GM19239 (cell line): ENCODE measurements around the gene ERG28.
"Not testable (repeated sequence)": the region's sequence is repeated elsewhere in the genome, so short reads cannot be mapped to it uniquely, and the experiment has no call there.

Experiments
- DNase-seq: peaks from one replicate; pipeline ENCODE4 v3.0.0; 2011; ENCODE audit warnings: low spot score; ENCODE audit not compliant: insufficient read length
- FAIRE-seq: peaks from 2 replicates; lab custom pipeline; 2011; peaks lifted over from hg19 to GRCh38; lab: Jason Lieb, UNC

The ERG28 gene

GRCh38 chr14:75627406-75627805, 33.3 kb downstream of the ERG28 start:
- FAIRE-seq, result no peak
- DNase-seq, result no peak

- no peak for FAIRE-seq
- DNase-seq, result no peak
These were observed 33.8 kb downstream of the ERG28 start for GRCh38 chr14:75626863-75627262.

- no peak for FAIRE-seq
- no peak for DNase-seq
These were observed 34.3 kb downstream of the ERG28 start for GRCh38 chr14:75626396-75626795.

DNA sequence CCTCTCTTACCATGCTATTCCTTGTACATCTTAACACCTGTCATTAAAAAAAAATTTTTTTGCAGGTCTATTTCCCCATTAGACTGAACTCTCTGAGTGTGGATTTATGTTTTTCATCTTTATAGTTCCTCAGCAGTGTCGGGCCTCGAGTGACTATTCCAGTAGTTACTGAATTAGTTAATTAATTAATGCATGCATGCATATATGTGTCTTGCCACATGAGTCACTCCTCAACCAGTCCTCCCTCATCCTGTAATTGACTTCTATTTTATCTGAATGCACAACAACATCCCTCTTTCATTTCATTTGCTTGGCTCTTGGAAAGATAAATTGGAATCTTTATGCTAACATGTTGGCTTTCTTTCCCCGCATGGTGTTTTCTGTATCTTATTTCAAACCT, 35.6 kb downstream of the ERG28 start:
- DNase-seq, result no peak
- no peak for FAIRE-seq

DNA sequence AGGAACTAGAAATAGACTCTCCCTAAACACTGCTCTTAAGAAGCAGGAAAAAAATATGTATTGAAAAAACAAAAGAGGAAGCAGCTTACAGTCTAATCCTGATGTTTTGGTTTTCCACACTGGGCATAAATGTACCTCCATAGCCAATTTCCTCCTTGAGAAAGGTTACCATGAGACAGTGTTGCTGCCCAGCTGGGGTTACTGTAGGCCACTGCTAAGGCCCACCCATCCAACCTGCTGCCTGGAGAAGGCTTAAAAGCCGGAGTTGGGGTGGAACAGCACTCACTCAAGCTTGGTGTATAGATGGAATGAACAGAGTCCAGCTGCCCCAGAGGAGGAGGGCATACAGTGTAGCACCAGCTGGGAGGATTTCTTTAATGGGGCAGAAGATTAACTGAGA, 41.1 kb downstream of the ERG28 start:
- no peak for FAIRE-seq
- no peak for DNase-seq

DNA sequence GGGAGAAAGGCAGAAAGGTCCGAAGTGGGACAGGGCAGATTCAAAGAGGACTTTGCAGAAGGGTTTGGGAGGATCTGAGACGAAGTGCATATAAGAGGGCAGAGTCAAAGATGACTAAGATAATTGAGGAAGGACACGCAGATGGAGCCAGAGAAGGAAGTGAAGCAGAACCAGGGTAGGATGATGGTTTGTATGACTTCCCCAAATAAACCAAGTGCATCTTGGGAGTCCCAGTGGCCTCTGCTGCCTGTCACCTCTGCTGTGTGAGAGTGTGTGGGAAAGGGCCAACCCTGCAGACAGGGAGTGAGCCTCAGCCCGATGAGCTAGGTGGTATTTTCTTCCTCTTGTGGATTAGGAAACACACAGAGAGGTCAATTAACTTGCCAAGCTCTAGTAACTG, 45.5 kb downstream of the ERG28 start:
- FAIRE-seq (no peak), DNase-seq (no peak)

DNA sequence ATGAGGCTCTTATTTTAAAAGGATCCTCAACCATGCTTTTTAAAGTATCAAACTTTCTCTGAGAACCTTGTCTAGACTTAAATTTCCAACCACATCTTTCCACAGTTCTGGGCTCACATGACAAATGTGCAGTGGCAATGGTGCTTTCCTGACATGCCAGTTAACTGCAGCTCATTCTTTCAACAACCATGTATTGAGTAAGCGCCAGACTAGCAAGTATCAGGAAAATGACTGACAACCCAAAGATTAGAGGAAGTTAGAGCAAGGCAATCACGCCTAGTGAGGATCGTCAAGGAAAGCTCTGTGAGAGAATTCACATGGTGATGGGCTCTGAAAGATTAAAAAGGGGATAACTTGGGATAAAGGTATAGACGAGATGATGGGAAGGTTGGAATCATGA, 46.5 kb downstream of the ERG28 start:
- DNase-seq (no peak), FAIRE-seq (no peak)

DNA sequence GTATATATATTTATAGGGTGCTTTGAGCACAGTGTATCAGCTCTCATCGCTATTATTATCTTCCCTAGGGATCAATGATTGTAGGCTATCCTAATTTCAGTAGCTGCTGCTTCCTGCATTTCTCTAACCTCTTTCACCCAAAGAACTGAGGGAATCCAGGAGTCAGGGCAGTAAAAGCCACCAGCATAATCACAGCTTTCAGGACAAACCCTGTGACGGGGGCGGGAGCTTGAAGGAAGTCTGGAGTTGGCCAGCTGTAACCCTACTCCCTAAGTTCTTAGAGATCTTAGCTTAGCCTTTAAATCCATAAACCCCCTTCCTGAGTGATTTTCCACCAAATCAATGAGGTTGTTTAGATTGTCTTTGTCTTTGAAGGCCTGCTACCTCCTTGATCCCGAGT, 48.5 kb downstream of the ERG28 start:
- FAIRE-seq (no peak), DNase-seq (no peak)

DNA sequence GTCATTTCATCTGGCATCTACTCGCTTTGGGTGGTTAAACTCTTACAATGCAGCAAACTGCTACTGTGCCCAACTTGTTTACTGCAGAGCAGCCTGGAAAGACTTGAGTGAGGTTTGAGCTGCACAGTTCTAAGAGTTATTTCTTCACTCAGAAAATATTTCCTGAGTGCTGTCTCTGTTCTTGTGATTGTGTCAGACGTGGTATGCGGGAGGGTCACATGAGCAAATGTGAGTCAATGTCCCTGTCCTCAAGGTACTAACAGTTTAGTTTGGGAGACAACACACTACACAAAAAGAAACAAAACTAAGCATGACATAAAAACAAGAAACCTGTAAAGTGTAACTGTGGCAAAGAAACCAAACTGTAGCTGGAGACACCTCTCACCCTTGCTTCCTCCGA, 49.8 kb downstream of the ERG28 start:
- no peak for FAIRE-seq

DNA sequence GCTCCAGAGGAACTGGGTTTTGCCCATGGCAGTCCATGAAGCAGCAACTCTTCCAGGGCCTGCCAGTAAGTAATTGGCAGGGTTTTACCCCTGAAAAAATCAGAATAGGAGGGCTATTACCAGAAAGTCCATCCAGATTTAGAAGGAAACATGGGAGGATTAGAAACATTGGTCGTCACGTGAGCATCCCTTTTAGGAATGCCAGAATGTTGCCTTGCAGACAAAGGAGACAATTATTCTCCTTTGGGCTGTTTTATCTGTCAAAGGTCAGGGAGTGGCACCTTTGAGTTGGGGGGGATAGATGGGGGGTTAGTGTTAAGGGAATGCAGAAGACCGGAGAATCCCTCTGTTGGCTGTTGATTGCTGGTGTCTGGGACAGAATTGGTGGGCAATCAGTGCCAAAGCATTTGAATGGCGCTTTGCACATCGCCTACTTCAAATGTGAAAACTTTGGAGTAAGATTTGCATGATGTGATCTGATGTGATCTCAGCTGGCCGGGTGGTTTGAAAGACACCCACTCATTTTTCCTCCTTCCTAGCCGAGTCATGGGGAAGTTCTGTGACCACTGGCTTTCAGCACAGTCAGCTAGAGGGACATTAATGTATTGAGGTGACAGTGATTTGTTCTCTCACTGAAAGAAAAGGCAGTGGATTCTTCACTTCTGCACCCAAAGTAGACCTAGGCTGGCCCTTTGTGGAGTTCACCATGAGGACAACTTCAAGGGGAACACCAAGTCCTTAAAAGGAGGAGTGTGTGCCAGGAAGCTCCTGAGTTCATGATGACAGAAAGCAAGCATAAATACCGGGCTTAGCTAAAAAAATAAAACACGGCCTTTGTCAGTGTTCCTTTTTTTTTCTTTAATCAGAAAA, 50.8 kb downstream of the ERG28 start:
- no peak for DNase-seq
- FAIRE-seq, result no peak

More for the DNA sequence above, 49.8 kb downstream of the ERG28 start:
- DNase-seq, result no peak

DNA sequence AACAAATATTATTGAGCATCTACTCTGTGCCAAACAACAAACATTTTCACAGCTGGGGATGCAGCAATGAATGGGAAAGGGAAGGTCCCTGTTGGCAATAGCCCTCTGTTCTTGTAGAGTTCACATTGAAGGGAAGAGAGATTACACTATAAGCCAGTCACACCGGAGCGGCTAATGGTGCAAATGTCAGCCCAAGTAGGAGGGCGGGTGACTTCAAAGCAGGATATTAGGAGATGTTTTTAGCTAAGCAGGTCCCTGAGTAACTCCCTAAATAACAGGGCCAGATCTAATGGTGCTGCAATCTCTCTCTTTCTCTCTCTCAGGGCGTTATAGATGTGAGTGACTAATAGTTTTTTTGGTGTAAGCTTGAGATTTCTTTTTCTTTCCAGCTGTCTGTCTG, 51.6 kb downstream of the ERG28 start:
- DNase-seq (no peak), FAIRE-seq (no peak)

- DNase-seq (no peak), FAIRE-seq (no peak)
These were observed 52.6 kb downstream of the ERG28 start for GRCh38 chr14:75607842-75608640.

DNA sequence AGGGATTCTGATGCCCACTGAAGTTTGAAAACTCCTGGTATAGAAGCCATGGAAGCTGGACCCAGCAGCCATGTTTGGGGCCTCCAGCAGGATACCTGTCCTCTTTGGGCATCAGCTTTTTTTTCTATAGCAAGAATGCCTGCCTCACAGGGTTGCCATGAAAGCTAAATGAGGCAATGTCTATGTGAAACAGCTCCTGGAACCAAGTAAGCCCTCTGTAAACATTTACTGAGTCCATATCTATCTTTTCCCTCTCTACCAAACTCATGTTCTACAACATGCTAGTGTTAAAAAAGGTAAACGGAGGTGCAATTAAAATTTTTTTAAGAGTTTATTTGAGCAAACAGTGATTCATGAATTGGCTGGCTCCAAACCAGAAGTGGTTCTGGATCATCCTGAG, 53.6 kb downstream of the ERG28 start:
- no peak for FAIRE-seq
- no peak for DNase-seq

GRCh38 chr14:75605916-75606315, 54.8 kb downstream of the ERG28 start:
- FAIRE-seq, result no peak

DNA sequence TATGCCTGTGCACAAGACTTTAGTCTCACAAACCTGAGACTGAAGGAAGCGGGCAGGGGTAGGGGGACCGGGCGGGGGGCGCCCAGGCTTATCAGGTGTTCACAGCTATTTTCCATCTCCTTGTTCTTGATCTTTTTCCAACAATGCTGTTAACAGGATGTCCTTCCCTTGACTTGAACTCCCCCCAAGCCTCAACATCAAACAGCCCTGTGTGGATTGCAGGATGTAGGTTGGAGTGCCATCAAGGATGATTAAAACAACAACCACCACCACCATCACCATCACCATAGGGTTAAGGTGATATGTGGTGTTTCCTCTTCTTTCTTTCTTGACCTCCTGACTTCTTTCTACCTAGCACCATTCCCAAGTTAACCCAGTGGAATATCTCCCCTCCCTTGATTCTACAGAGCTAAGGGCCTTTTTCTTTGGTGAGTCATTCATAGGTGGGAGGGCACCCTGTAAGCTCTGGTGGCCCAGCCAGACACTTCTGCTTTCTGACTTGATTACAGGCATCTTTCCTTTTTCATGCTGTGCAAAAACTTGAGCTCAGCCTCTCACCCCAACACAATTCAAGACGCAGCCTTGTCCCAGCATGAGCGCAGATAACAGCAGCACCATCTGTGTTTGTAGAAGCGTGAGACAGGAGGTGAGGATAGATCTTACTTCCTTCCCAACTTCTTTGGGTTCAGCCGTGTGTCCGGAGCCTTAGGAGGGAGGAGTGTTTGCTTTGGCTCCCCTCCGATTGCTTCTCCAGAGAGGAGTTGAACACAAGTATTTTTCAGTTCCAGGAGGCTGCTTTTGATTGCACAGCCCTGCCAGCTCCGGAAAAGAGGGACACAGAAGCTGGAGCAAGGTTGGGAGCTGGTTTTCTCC, 55.5 kb downstream of the ERG28 start:
- no peak for DNase-seq
- no peak for FAIRE-seq

More at GRCh38 chr14:75605916-75606315, 54.8 kb downstream of the ERG28 start:
- DNase-seq, result no peak

DNA sequence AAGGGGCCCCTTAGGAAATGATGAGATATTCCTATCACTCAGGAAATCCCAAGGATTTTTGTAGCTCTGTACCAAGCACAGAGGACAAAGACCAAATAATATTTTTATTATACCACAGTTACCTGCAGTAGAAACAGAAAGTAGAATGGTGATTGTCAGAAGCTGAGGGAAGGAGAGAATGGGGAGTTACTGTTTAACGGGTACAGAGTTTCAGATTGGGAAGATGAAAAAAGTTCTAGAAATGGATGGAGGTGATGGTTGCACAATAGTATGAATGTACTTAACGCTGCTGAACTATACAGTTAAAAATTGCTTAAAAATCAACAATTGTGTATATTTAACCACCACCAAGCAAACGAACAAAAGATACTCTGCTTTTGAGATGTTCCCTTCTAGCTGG, 58.2 kb downstream of the ERG28 start:
- FAIRE-seq (no peak), DNase-seq (no peak)

GRCh38 chr14:75601061-75601460, 59.6 kb downstream of the ERG28 start:
- FAIRE-seq, DNase-seq: not testable (repeated sequence)

DNA sequence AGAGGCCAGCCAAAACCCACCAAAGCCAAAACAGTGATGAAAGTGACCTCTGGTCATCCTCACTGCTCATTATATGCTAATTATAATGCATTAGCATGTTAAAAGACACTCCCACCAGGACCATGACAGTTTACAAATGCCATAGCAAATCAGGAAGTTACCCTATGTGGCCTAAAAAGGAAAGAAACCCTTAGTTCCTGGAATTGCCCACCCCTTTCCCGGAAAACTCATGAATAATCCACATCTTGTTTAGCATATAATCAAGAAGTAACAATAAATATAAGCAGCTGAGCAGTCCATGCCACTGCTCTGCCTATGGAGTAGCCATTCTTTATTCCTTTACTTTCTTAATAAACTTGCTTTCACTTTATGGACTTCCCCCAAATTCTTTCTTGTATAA, 60.6 kb downstream of the ERG28 start:
- not testable (repeated sequence) for FAIRE-seq, DNase-seq
